Measurements from ENCODE around the gene CSHL1.

Gene CSHL1

DNA sequence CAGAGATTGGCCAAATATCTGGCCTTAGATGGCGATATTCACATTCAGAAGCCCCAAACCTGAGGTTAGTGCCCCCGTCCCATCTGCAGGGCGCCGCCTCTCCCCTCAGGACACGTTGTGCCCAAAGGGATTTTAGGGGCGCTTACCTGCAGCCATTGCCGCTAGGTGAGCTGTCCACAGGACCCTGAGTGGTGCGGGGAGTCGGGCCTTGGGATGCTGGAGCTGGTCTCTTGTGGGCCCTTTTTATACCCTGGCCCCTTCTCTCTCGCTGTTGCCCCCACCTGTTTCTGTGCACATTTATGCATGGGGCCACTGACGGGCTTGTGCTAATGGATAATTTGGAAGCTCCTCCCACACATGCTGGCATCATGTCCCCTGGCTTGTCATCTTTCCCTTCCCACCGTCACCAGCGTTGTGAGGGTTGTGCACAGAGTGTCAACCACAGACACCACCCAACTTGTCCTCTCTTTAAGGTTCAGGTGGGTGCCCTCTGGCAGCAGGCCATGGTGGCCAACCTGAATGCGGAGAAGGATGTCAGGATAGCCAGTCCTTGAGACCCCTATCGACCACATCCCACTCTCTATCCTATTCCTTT, at the start of gene CSHL1:
Gene CSHL1, minus strand, starts transcription at position 218 of the 595 bp plus-strand sequence. Its CDS starts 62 bp downstream, at position 156.
- DNase-seq (ENCODE audit: low spot score), result no peak

DNA sequence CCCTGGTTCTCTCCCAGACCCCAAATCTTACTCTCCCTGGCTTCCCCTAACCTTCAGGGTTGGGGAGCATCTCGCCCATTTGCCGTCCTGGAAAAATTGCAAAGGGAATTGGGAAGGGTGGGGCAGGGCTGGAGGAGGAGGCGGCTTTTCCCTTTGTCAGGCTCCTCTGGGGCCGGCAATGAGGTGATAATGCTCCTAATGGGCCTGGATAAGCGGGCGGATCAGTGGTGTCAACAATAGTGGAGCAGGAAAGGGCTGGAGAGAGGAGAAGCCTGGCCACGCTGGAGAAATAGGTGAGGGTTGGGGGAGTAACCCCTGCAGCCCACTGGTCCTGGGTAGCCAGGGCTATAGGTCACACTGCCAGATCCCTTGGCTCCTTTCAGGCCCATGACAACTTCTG, 49.4 kb upstream of the CSHL1 start:
- no peak for DNase-seq (ENCODE audit: low spot score)

DNA sequence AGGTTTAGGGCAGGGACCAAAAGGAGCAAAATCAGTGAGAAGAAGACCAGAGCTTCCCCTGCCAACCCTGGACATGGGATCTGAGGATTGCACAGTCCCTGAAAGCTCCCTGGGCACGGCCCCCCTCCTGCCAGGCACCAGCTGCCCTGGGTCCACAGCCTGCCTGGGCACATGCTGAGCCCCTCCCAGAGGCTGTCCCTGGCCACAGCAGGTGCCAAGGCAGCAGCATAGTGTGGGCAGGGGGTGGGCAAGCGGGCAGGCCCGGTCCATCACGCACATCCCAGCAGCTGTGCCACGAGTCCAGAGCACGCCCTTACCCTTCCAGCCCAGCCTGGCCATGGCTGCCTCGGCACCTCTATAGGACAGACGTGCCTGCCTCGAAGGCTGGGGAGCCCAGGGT, 48.9 kb upstream of the CSHL1 start:
- DNase-seq (ENCODE audit: low spot score), result no peak

DNA sequence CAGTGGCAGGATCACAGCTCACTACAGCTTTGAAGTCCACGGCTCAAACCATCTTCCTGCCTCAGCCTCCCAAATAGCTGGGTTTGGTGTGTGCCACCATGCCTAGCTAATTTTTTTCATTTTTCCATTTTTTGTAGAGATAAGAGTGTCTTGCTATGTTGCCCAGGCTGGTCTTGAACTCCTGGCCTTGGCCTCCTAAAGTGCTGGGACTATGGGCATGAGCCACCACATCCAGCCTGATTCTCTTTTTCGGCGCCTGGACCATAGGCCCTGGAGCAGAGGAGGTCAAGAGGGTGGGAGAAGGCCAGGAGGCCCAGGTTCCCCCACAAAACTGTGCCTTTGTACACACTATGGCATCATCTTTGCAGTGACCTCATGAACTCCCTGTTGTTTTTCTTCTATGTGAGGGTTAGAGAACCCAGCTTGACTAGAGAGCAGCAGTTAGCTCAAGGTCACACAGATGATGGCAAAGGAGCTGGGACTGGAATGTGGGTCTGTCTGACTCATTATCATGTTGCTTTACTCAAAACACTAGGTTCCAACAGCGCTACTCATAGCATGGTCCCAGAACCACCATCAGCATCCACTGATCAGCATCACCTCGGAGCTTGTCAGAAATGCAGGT, 45.4 kb upstream of the CSHL1 start:
- DNase-seq (ENCODE audit: low spot score), result no peak

DNA sequence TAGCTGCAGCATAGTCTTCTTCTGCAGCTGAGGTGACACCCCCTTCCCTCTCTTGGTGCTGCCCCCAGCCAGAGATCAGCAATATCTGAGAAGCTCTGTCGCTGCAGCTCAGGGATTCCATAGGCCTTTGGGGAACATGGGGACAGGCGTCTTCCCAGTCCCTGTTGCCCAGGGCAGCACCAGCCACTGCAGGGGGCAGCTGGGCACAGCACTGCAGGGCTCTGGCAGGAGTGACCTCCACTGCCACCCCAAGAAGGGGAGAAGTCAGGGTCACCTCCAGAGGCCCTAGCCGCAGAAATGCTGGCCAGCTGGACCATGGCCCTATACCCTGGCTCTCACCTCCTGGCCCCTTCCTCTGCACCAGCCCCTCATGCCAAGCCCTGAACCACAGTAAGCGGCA, 44.7 kb upstream of the CSHL1 start:
- DNase-seq (ENCODE audit: low spot score), result no peak

DNA sequence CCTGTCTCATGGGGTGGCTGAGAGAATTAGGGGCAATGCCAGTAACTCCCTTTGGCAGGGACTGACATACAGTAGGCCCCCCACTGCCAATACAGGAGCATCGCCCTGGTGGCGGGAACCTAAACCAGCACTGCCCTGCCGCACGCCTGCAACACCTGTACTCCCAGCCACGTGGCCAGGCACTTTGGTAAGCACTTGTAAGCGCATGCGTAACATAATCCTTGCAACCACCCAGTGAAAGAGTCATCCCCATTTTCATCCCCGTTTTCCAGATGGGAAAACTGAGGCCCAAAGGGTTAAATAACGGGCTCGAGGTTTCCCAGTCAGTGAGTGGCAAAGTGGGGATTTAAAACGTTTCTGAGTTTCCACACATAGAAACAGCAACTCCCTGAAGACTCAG, 44.2 kb upstream of the CSHL1 start:
- no peak for DNase-seq (ENCODE audit: low spot score)

DNA sequence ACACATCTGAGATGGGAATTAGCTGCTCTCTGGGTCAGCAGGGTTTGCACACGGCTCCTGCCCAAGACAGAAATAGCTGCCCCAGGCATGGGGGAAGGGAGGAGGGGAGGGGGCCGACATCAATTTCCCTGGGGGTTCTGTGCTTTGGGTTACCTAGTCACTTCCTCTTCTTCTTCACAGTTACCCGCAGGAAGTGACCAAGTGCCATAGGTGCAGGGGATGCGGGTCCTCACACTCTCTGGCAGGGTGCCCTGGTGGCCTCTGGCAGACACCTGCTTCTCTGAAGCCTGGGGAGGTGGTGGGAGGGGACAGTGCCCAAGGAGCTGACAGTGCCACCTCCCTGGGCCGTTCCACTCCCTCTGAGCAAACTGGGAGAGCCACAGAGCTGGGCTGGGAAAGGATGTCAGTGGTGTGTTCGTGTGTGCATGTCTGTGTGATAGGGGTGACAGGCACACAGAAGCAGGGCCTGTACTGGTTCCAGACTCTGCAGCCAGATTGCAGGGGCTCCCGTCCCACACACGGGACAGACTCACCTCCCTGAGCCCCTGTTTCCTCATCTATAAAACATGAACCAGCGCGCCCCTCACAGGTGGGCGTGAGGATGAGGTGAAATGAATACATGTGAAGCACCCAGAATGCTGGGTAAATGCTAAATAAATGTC, 43.5 kb upstream of the CSHL1 start:
- no peak for DNase-seq (ENCODE audit: low spot score)

DNA sequence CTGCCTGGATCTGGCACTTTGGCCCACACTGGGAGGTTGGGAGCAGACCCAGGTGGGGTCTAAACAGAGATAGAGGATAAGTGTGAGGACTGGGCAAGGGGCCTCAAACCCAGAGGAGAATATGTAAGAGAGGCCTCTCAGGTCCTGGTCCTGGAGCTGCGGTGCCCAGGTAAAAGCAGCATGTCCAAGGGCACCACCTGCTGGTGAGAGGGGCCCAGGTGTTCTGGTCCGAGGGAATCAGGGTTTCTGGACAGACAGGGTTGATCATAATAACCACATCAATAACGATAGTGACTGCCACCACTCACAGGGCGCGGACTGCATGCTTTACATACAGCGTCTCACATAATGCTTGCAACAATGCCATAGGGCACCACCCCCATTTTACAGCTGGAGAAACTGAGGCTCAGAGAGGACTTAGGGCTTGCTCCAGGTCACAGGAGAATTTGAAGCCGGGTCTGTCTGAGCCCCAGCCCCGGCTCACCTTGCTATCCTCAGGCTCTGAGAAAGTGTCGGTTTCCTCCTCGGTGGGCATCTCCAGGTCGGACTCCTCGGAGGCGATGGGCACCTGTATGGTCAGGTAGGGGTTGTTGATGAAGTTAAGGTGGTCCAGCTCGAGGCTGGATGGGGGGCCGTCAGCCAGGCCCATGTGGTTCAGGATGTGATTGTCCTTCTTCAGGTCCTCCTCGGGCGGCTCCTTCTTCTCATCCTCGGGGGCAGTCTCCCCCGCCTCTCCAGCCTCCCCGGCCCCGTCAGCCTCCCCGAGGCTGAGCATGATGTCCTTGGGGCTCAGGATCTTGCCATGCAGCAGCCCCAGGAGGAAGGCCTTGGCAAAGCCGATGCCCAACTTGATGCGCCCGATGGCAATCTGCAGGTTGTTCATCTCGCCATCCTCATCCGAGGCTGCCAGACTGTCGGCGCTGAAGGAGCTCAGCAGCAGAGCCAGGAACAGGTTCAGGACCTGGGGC, 40.2 kb upstream of the CSHL1 start:
- DNase-seq (ENCODE audit: low spot score), result no peak

DNA sequence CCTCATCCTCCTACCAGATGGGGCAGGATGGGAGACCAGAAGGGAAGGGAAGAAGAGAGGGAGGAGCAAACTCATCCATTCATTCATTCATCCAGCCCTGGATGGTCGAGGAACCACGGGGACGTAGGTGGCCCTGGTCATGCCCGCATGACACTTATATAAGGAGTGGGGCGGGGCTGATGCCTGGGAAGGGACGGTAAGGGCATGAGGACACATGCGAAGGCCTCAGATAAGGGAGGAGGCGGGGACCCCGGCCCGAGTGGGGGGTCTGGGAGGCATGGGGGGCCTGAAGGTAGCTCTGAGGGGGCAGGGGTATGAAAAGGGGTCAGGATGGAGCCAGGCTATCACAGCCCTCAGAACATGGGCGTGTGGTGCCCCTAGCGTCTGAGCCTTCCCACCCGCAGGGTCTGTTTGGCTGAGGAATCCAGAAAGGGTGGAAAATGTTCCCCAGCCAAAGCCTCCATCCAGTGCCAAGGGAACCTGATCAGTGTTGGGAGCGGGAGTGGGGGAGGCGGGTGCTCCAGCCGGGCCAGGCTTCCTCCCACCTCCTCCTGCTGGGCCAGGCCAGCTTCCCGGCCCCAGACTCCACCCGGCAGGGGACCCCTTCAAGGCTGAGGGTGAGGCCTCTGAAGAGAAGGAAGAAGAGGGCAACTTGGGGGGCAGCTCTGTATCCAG, 38.7 kb upstream of the CSHL1 start:
- DNase-seq (ENCODE audit: low spot score), result no peak

DNA sequence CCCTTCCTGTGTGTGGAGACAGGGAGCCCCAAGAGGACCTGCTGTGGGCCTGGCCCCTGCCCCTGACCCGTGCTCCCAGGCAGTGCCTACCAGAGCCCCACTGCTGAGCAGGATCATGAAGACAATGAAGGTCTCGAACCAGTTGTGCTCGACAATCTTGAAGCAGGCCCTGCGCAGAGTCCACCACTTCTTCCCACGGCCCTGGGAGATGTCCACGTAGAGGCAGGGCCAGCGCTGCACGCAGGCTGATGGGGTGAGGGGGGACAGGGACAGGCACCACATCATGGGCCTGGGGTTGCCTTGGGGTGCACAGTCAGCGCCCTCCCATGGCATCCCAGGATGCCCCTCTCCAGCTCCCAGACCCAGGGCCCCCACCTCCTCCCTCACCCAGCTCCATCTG, 37.5 kb upstream of the CSHL1 start:
- DNase-seq (ENCODE audit: low spot score), result no peak

DNA sequence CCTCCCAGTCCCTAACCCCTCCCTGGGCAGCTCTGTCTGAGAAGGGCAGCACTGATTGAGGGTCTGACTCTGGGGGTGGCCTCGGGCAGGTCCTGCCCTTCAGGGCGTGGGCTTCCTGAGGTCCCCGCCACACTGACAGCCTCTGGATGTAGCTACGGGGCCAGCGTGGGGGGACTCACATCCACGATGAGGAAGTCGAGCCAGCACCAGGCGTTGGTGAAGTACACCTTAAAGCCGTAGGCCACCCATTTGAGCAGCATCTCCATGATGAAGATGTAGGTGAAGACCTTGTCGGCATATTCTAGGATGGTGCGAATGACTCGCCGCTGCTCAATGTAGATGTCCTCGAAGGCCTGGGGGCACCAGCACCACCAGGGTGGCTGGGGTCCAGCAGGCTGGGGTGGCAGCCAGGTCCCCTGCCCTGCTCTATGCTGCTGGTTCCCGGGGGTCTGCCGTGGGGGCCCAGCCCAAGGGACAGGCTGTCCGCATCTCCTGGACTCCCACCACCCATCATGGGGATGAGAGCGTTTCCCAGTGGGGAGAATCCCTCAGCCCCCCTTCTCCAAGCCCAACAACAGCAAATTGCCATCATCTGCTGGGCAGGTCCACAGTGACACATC, 36.8 kb upstream of the CSHL1 start:
- DNase-seq (ENCODE audit: low spot score), result no peak

DNA sequence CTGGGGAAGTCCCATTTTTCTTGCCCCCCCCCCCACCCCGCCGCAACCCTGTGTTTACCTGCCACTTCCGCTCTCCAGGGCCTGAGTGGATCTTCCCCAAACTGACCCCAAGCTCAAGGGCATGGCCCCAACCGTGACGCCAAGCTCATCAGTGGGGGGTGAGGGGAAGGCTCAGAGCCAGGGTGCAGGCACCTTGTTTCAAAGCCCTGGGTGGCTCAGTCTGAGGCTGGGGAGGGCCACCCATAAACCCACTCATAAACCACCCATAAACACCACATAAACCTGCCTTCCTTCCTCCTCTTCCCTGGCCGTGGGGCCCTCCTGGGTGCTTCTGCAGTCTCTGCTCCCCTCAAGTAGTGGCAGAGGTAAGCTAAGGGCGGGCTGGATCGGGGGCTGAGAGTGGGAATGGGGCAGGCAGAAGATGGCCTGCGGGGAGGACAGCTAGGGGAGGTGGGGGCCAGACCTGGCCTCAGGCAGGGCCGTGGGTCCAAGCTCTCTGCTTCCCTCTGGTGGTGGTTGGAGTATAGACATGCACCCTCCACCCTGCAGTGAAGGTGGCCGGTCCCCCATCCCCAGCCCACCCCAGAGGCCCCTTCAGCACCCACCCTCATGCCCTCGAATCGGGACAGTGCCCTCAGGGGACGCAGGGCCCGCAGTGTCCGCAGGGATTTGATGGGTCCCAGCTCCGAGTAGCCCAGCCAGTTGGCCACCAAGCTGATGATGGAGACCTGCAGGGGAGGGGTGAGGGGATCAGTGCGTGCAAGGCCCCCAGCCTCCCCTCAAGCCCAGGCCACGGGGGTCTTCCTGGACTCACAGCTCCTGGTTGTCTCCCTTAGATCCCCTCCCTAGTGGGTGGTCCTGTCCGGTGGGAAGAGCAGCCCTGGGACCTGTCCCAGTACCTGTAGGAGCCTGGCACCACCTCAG, 35.6 kb upstream of the CSHL1 start:
- peak; percentile 51 for DNase-seq (ENCODE audit: low spot score)

DNA sequence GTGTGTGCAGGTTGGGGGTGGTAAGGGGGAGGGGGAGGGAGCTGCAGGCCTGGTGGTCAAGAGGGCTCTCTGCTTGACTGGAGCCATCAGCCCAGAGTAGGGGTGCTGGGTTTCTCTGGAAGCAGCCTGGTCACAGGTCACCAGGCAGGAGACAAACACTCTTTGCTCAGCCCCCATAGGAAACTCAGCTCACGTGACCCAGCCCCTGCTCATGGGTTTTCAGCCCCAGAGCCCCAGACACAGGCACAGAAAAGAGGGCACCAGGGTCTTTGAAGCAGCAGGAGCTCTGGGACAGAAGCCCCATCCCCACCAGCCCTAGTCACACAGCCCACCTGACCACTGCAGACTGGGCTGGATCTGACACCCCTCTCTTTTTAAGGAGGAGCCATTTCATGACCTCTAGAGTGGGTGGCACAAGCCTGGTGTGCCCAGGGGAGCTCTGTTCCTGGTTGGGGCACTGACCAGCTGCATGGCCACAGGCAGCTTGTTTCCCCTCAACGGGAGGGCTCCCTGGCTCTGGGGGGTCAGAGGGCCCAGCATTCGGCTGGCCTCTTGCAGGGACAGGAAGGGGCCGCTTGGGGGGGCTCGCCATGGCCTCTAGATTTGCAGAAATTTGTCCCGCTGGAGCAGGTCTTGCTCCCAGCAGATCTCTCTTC, 34.9 kb upstream of the CSHL1 start:
- DNase-seq (ENCODE audit: low spot score), result no peak

DNA sequence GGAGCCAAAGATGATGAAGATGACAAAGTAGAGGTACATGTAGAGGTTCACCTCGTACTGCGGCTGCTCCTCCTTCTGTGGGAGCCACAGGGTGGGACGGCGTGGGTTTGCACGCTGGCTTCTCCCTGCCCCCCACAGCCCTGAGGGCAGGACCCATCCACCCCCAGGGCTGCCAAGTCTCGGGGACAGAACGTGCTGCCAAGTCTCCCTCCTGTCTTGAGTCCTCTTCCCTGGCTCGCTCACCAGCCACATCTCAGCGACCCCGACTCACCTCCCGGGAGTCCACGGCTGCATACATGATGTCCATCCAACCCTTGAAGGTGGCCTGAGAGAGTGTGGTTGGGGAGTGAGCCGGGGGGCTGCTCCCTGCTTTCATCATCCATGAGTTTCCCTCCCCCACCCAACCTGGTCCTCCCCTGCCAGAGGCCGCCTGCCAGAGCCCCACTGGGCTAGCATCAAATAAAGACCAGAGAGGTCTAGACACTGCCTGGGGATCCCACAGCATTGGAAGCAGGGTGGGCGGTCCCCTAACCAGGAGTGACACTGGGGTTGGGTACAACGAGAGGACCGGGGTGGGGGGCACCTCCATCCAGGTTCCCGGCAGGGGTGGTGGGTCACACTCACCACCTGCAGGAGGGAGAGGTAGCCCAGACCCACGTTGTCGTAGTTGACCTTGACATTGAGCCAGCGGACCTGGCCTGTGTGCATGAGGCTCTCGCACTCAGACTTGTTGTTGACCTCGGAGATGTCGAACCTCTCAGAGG, 33.9 kb upstream of the CSHL1 start:
- DNase-seq (ENCODE audit: low spot score), result no peak

DNA sequence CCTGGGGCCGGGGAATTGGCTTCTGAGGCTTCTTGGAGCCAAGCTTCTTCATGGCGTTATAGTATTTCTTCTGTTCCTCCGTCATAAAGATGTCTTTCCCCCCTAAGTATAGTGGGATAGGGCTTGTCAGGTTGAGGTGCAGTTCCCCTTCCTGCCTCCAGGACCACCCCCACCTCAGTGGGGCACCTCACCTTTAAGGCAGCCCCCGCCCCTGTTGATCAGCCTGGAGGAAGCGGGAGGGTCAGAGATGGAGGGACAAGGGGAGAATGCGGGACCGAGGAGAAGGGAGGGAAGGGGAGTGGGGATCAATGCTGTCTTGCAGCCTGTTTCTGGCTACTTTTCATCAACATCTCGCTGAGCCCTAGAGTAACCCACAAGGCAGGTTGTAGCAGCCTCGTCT, 32.7 kb upstream of the CSHL1 start:
- no peak for DNase-seq (ENCODE audit: low spot score)

DNA sequence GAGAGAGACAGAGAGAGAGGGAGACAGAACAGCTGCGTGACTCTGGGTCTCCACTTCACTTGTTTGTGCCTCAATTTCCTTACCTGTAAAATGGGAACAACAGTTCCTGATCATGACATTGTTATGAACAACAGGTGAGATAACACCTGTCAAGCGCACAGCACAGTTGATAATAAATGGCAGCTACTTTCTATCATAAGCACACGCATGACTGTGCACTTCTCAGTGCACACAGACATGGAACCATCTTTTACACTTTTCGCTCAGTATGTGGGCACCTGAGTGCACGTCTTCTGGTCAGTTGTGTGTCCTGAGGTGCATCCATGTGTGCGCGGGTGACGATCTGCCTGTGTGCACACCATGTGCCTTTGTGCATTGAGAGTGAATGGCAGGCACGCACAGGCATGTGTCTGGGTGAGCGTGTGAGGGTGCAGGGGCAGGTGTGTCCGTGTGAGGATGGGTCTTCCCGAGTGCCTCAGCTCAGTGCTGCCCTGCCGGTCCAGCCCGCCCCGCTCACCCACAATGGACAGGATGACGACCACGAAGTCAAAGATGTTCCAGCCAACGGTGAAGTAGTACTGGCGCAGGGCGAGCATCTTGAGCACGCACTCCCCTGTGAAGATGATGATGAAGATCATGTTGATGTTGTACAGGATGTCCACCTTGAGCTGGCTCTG, 31.4 kb upstream of the CSHL1 start:
- DNase-seq (ENCODE audit: low spot score), result no peak

DNA sequence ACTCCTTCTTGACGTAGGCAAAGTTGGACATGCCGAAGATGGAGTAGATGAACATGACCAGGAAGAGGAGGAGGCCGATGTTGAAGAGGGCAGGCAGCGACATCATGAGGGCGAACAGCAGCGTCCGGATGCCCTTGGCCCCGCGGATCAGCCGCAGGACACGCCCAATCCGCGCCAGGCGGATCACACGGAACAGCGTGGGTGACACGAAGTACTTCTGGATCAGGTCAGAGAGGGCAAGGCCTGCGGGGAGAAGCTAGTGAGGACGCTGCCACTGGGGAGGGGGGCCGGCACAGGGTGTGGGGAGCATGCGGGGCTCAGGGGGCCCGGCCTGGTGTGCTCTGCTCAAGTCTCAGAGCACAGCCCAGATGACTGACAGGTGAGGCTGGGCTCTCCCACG, 30.7 kb upstream of the CSHL1 start:
- no peak for DNase-seq (ENCODE audit: low spot score)

DNA sequence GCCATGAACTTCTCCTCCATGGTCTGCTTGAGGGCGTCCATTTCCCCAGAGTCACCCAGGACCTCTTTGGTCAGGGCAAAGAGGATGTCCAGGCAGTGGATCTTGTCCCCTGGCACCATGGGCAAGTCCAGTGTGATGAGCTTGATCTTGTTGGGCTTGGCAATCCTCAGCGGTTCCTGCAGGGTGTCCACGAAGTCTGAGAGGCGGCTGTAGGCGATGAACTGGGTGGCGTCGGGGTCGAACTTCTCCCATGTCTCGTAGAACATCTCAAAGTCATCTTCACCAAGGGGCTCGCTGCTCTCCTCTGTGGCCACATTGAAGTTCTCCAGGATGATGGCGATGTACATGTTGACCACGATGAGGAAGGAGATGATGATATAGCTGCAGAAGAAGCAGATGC, 30.1 kb upstream of the CSHL1 start:
- no peak for DNase-seq (ENCODE audit: low spot score)

DNA sequence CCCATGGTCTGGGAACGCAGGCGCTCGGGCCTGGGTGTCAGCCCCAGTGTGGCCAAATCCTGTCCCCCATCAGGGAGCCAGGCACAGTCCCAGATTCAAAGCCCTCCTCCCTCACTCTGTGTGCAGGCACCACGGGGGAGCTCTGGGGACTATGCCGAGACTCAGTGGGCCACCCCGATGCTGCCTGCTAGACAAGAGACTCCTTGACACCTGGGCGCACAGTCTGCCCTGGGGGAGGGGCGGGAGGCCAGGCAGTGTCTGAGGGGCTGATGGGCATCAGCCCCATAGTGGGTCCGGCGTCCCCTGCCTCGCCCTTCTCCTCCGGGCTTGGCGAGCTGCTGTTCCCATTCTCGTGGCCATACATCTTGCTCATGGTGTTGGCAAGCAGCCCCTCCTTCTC, 29.5 kb upstream of the CSHL1 start:
- no peak for DNase-seq (ENCODE audit: low spot score)
